ENCODE results near the gene KIZ.

DNA sequence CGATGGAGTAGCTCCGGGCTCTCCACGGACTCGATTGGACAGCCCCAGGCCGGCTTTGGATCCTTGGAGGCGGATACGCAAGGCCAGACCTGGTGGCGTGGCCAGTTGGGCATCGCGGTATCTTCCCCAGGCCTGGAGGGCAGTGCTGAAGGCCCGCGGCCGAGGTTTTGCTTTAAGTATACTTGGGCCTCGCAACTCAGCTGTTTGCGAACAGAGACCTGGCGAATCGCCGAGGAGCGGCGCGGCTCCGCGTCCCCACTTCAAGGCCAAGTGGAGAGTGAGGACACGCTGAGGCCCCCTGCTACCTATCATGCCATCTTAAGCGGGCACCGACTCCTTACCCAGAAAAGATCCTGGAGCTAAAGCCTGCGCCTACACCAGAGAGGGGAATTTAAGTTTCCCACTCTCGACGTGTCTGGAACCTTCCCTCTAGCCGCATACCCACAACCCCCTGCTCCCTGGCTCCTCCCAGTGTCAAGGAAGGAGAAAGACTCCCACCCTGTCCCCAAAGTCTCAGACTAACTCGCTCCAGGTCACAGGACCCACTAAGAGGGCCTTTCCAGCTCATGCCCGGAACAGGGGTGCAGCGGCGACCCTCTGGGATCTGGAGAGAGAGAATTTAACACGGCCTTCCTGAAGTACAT is 23.8 kb upstream of the KIZ start:
- TF ChIP-seq, protein P1, sequence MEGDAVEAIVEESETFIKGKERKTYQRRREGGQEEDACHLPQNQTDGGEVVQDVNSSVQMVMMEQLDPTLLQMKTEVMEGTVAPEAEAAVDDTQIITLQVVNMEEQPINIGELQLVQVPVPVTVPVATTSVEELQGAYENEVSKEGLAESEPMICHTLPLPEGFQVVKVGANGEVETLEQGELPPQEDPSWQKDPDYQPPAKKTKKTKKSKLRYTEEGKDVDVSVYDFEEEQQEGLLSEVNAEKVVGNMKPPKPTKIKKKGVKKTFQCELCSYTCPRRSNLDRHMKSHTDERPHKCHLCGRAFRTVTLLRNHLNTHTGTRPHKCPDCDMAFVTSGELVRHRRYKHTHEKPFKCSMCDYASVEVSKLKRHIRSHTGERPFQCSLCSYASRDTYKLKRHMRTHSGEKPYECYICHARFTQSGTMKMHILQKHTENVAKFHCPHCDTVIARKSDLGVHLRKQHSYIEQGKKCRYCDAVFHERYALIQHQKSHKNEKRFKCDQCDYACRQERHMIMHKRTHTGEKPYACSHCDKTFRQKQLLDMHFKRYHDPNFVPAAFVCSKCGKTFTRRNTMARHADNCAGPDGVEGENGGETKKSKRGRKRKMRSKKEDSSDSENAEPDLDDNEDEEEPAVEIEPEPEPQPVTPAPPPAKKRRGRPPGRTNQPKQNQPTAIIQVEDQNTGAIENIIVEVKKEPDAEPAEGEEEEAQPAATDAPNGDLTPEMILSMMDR (conservative IDR thresholded peaks at IDR 0.05; ENCODE audit: low read depth in 2 of 2): peak in 1 of 2 experiments; percentile 29; a peak in 2 of 4 replicates
- TF ChIP-seq EZH2phosphoT487 (IDR thresholded peaks at IDR 0.05; ENCODE audit: unreplicated experiment): no peak
- TF ChIP-seq STAT1 (IDR thresholded peaks at IDR 0.05; ENCODE audit: unreplicated experiment): no peak
- peak; percentile 31 for TF ChIP-seq EZH2 (IDR thresholded peaks at IDR 0.05; ENCODE audit: low read depth, unreplicated experiment)
- peak; percentile 37; the same call in 1 of the 2 replicates for TF ChIP-seq POLR2AphosphoS5 (IDR thresholded peaks at IDR 0.05; ENCODE audit: low read depth)

Data from GM23338 (cell line).